Osteoblast (primary cell): ENCODE results near the gene ABI2. TPM values are rescaled to one million over a fixed set of nuclear protein-coding genes. Genes with fewer than 3 reads are reported as not detected.
A peak's percentile ranks its signal among the peaks of the same experiment; 100 is the strongest.

ENCODE experiments used
- DNase-seq: peaks from one replicate; pipeline ENCODE4 v3.0.0; 2011; ENCODE audit warnings: low spot score, mixed read lengths; ENCODE audit not compliant: insufficient read length; ENCODE audit errors: missing footprints
- H2AFZ ChIP-seq: 2 replicates; pipeline ENCODE4 v1.6.0; 2011; ENCODE audit warnings: mild to moderate bottlenecking, low read length
- H3K27ac ChIP-seq: 2 replicates; pipeline ENCODE4 v1.5.1; 2011; ENCODE audit warnings: mild to moderate bottlenecking, low read depth, low read length, moderate library complexity
- H3K27me3 ChIP-seq: 2 replicates; pipeline ENCODE4 v1.6.0; 2012; ENCODE audit warnings: mild to moderate bottlenecking, control low read depth, inconsistent platforms, low read length, moderate library complexity; ENCODE audit not compliant: insufficient read depth
- H3K36me3 ChIP-seq: 2 replicates; pipeline ENCODE4 v1.5.1; 2011; ENCODE audit warnings: mild to moderate bottlenecking, low read length, control low read depth, moderate library complexity; ENCODE audit not compliant: insufficient read depth
- H3K4me1 ChIP-seq: 2 replicates; pipeline ENCODE4 v1.5.1; 2011; ENCODE audit warnings: mild to moderate bottlenecking, low read length, control low read depth, moderate library complexity; ENCODE audit not compliant: insufficient read depth
- H3K4me2 ChIP-seq: 2 replicates; pipeline ENCODE4 v1.6.0; 2011; ENCODE audit warnings: mild to moderate bottlenecking, low read length; ENCODE audit not compliant: insufficient read depth
- H3K4me3 ChIP-seq: fragments of 200-600 bp; sonication (generic); 3 replicates; pipeline ENCODE4 v1.5.1; 2012; ENCODE audit warnings: mild to moderate bottlenecking, low read length, inconsistent platforms; ENCODE audit not compliant: insufficient read depth
- H3K79me2 ChIP-seq: 2 replicates; pipeline ENCODE4 v1.6.0; 2012; ENCODE audit warnings: mild to moderate bottlenecking, low read length, control low read depth, inconsistent platforms; ENCODE audit not compliant: insufficient read depth
- H3K9me3 ChIP-seq: 2 replicates; pipeline ENCODE4 v1.5.1; 2011; ENCODE audit warnings: low read depth, low read length, control low read depth
- H4K20me1 ChIP-seq: 2 replicates; pipeline ENCODE4 v1.6.0; 2012; ENCODE audit warnings: mild to moderate bottlenecking, low read length, control low read depth; ENCODE audit not compliant: insufficient read depth
- total RNA-seq: library from RNA; depleted of rRNA; stranded (reverse); fragments of >200 nt; gene quantifications from 2 replicates; pipeline ENCODE4 v1.2.3, GENCODE V29; 2012
- TF ChIP-seq, protein P1 (sequence below): IDR thresholded peaks from 2 replicates; pipeline ENCODE4 v1.5.1; 2011; ENCODE audit warnings: mild to moderate bottlenecking, low read depth, low read length, moderate library complexity; ENCODE audit errors: extremely low read depth

Gene ABI2
- total RNA-seq, 1 donor, result 38.7 TPM

DNA sequence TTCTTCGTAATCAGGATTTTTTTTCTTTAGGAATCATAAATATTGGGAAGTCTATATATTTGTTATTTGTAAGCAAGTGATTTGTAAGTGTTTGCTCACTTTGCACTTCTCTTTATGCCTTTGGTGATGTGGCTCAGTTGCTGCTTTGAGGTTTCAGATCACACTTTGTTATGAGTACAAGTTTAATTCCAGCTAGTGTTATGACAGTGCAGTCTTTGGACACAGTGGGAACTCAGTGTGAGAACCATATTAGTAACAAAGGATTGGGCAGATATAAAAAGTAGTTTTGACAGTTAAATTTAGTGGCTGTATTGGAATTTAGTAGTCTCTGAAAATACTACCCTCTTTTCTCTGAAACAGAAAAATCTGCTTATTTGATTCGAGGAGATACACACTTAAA lies 67.7 kb downstream of the ABI2 start:
- TF ChIP-seq, protein P1, sequence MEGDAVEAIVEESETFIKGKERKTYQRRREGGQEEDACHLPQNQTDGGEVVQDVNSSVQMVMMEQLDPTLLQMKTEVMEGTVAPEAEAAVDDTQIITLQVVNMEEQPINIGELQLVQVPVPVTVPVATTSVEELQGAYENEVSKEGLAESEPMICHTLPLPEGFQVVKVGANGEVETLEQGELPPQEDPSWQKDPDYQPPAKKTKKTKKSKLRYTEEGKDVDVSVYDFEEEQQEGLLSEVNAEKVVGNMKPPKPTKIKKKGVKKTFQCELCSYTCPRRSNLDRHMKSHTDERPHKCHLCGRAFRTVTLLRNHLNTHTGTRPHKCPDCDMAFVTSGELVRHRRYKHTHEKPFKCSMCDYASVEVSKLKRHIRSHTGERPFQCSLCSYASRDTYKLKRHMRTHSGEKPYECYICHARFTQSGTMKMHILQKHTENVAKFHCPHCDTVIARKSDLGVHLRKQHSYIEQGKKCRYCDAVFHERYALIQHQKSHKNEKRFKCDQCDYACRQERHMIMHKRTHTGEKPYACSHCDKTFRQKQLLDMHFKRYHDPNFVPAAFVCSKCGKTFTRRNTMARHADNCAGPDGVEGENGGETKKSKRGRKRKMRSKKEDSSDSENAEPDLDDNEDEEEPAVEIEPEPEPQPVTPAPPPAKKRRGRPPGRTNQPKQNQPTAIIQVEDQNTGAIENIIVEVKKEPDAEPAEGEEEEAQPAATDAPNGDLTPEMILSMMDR, result no peak
- H3K9me3 ChIP-seq, result no peaks in the 10 kb centered on the region
- H3K79me2 ChIP-seq, result peaks cover 18% of the 10 kb centered on the region
- peaks cover 5% of the 10 kb centered on the region for H3K4me1 ChIP-seq
- no peak overlapping the region for H2AFZ ChIP-seq
- peak; percentile 77 for DNase-seq
- peaks cover 38% of the 10 kb centered on the region for H3K36me3 ChIP-seq
- H3K4me2 ChIP-seq, result no peak overlapping the region
- no peaks in the 10 kb centered on the region for H4K20me1 ChIP-seq
- H3K27me3 ChIP-seq, result no peaks in the 10 kb centered on the region
- no peak overlapping the region for H3K27ac ChIP-seq
- H3K4me3 ChIP-seq, result no peak overlapping the region

DNA sequence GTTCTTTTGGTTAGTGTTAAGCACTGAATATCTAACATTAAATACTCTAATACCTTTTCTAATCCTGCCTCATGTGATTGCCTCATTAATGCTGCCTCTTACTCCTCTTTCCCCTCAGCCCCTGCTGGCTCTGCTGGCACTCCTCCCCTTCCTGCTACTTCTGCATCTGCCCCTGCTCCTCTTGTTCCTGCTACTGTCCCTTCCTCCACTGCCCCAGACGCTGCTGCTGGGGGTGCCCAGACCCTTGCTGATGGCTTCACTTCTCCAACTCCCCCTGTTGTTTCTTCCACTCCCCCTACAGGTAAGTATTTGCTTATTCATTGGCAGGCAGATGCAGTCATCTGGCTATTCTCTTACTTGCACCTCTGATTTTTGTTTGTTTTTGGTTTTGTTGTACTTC lies 68.5 kb downstream of the ABI2 start:
- no peaks in the 10 kb centered on the region for H4K20me1 ChIP-seq
- no peak overlapping the region for H3K4me3 ChIP-seq
- peaks cover 36% of the 10 kb centered on the region for H3K36me3 ChIP-seq
- H3K27ac ChIP-seq, result no peak overlapping the region
- no peak overlapping the region for H3K4me2 ChIP-seq
- H2AFZ ChIP-seq, result no peak overlapping the region
- TF ChIP-seq, protein P1, result peak; percentile 18
- no peaks in the 10 kb centered on the region for H3K9me3 ChIP-seq
- peaks cover 18% of the 10 kb centered on the region for H3K79me2 ChIP-seq
- no peak for DNase-seq
- H3K4me1 ChIP-seq, result peaks cover 10% of the 10 kb centered on the region
- H3K27me3 ChIP-seq, result no peaks in the 10 kb centered on the region

DNA sequence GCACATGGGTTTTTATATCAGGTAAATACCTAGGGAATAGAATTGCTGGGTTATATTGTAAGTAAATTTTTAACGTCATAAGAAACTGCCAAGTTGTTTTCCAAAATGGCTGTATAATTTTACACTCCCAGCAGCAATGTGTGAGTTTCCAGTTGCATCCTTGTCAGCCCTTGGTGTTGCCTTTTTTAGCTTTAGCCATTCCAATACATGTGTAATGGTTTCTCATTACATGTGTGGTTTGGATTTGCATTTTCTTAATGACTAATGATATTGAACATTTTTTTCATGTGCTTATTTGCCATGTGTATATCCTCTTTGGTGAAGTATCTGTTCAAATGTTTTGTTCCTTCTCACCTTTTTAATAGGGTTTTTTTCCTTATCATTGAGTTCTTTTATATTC lies 70.8 kb downstream of the ABI2 start:
- peaks cover 18% of the 10 kb centered on the region for H3K79me2 ChIP-seq
- peaks cover 29% of the 10 kb centered on the region for H3K4me1 ChIP-seq
- H3K27me3 ChIP-seq, result no peaks in the 10 kb centered on the region
- H3K9me3 ChIP-seq, result no peaks in the 10 kb centered on the region
- H3K4me2 ChIP-seq, result no peak overlapping the region
- peaks cover 32% of the 10 kb centered on the region for H3K36me3 ChIP-seq
- no peak overlapping the region for H3K27ac ChIP-seq
- no peak overlapping the region for H2AFZ ChIP-seq
- H4K20me1 ChIP-seq, result no peaks in the 10 kb centered on the region
- no peak for DNase-seq
- no peak overlapping the region for H3K4me3 ChIP-seq
- TF ChIP-seq, protein P1, result no peak

DNA sequence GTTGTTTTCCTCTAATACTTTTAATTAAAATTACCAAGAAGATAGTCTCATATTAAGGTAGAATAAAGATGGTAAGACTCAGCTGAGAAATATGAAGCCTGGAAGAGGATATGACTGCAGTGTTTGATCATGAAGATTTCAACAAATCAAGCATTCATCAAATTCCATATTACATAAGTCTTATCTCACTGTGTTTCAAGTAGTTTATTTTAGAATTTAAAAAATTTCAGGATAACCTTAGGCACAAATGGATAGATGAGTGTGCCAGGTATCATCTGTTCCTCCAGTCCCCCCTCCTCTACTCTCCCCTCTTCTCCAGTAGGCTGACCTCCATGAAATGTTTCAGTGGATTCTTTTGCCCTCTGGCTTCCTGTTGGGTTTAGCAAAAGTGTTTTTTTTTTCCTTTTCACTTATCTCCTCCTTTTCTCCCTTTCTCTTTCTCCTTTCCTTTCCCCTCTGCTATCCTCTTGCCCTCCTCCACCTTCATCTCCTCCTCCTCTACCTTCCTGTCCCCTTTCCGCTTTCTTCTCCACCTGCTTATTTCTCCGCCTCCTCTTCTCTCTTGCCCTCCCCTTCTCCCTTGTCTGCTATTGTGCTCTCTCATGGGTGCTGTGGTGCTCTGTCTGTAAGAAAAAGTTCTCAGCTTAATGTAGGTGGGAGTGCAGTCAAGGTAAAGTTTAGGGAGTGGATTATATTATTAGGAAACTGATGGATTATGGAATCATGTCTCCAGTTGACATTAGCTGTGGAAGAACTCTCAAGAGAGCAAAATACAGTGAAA lies 72.8 kb downstream of the ABI2 start:
- no peak overlapping the region for H2AFZ ChIP-seq
- TF ChIP-seq, protein P1, result no peak
- peaks cover 11% of the 10 kb centered on the region for H3K79me2 ChIP-seq
- peak overlapping the region; percentile 32 for H3K27ac ChIP-seq
- H3K4me3 ChIP-seq, result no peak overlapping the region
- H3K9me3 ChIP-seq, result no peaks in the 10 kb centered on the region
- H3K36me3 ChIP-seq, result peaks cover 16% of the 10 kb centered on the region
- peaks cover 49% of the 10 kb centered on the region for H3K4me1 ChIP-seq
- H4K20me1 ChIP-seq, result no peaks in the 10 kb centered on the region
- DNase-seq, result no peak
- peak overlapping the region; percentile 5 for H3K4me2 ChIP-seq
- no peaks in the 10 kb centered on the region for H3K27me3 ChIP-seq
